ENCODE measurements around the gene XCL1. TPM values are rescaled to one million over a fixed set of nuclear protein-coding genes. Genes with fewer than 3 reads are reported as not detected.
"Not testable (repeated sequence)": the region's sequence is repeated elsewhere in the genome, so short reads cannot be mapped to it uniquely, and the experiment has no call there.

XCL1 gene
- total RNA-seq, 1 donor from 2014 or later = not detected

- Histone ChIP-seq H3K9me3 (no peaks in the 10 kb centered on the region), H3K4me3 (no peak overlapping the region), H3K36me3 (no peaks in the 10 kb centered on the region), H3K27ac (no peak overlapping the region), H3K27me3 (no peaks in the 10 kb centered on the region), H3K4me1 (no peaks in the 10 kb centered on the region)
- intact Hi-C loops (cut with DNase I) = loop anchor here (5.0 kb wide), 1 partner anchor 125 kb away; no protein-coding TSS in a partner anchor
- TF ChIP-seq CTCF (IDR thresholded peaks at IDR 0.05) = no peak
- no peak for DNase-seq (ENCODE audit: low spot score in 2 of 2)
Measured at GRCh38 chr1:168567568-168567967, 8.8 kb upstream of the XCL1 start.

GRCh38 chr1:168568346-168568745 is 8.1 kb upstream of the XCL1 start:
- Histone ChIP-seq H3K36me3 (no peaks in the 10 kb centered on the region), H3K9me3 (no peaks in the 10 kb centered on the region), H3K27ac (no peak overlapping the region), H3K4me1 (no peaks in the 10 kb centered on the region), H3K27me3 (no peaks in the 10 kb centered on the region), H3K4me3 (no peak overlapping the region)
- intact Hi-C loops (cut with DNase I) = loop anchor here (5.0 kb wide), 1 partner anchor 126 kb away; no protein-coding TSS in a partner anchor
- no peak for TF ChIP-seq CTCF (IDR thresholded peaks at IDR 0.05)
- DNase-seq (ENCODE audit: low spot score in 2 of 2) = no peak

DNA sequence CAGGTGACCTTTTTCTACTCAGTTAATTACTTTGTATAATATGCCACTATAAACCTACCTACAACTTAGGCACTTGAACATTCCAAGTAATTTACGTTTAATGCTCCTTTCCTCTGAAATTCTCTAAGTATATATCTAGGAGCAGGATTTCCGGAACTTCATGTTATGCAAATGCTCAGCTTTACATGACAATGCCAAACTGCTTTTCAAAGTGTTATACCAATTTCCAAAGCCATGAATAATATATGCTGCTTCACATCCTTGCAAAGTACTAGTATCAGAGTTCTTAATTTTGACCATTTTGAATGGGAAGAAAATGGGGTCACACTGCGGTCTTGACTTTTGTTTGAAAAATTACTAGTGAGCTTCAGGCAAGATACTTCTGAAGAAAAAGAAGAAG is 5.8 kb upstream of the XCL1 start:
- no peaks in the 10 kb centered on the region for H3K27me3 ChIP-seq
- no peak for TF ChIP-seq CTCF (IDR thresholded peaks at IDR 0.05)
- intact Hi-C loops (cut with DNase I) = no loop called here
- no peak overlapping the region for H3K27ac ChIP-seq
- H3K4me1 ChIP-seq = no peaks in the 10 kb centered on the region
- no peaks in the 10 kb centered on the region for H3K9me3 ChIP-seq
- no peaks in the 10 kb centered on the region for H3K36me3 ChIP-seq
- H3K4me3 ChIP-seq = no peak overlapping the region
- DNase-seq (ENCODE audit: low spot score in 2 of 2) = no peak

GRCh38 chr1:168572633-168573032 is 3.8 kb upstream of the XCL1 start:
- no peaks in the 10 kb centered on the region for H3K9me3 ChIP-seq
- no peaks in the 10 kb centered on the region for H3K27me3 ChIP-seq
- no peak for TF ChIP-seq CTCF (IDR thresholded peaks at IDR 0.05)
- DNase-seq (ENCODE audit: low spot score in 2 of 2) = no peak
- H3K4me3 ChIP-seq = no peak overlapping the region
- H3K4me1 ChIP-seq = no peaks in the 10 kb centered on the region
- H3K36me3 ChIP-seq = no peaks in the 10 kb centered on the region
- intact Hi-C loops (cut with DNase I) = no loop called here
- H3K27ac ChIP-seq = no peak overlapping the region

GRCh38 chr1:168574234-168574633 is 2.2 kb upstream of the XCL1 start:
- H3K36me3 ChIP-seq; H3K27me3 ChIP-seq; H3K27ac ChIP-seq; H3K4me3 ChIP-seq; H3K9me3 ChIP-seq; DNase-seq (ENCODE audit: low spot score in 2 of 2); H3K4me1 ChIP-seq: not testable (repeated sequence)
- TF ChIP-seq CTCF (IDR thresholded peaks at IDR 0.05) = peak; percentile 16 to 47 (median 31)
- intact Hi-C loops (cut with DNase I) = loop anchor here (2.0 kb wide), 1 partner anchor 231 kb away; no protein-coding TSS in a partner anchor

- H3K27me3 ChIP-seq; H3K9me3 ChIP-seq; DNase-seq (ENCODE audit: low spot score in 2 of 2); H3K27ac ChIP-seq; H3K4me1 ChIP-seq; H3K36me3 ChIP-seq; H3K4me3 ChIP-seq; intact Hi-C loops (cut with DNase I): not testable (repeated sequence)
Measured at GRCh38 chr1:168578531-168579185, 2.3 kb downstream of the XCL1 start.

GRCh38 chr1:168580290-168580689 is 3.9 kb downstream of the XCL1 start:
- DNase-seq (ENCODE audit: low spot score in 2 of 2); H3K36me3 ChIP-seq; H3K27me3 ChIP-seq; H3K4me3 ChIP-seq; intact Hi-C loops (cut with DNase I); H3K27ac ChIP-seq; H3K9me3 ChIP-seq: not testable (repeated sequence)
- H3K4me1 ChIP-seq = peaks cover 0 to 10% of the 10 kb centered on the region in 2 donors

DNA sequence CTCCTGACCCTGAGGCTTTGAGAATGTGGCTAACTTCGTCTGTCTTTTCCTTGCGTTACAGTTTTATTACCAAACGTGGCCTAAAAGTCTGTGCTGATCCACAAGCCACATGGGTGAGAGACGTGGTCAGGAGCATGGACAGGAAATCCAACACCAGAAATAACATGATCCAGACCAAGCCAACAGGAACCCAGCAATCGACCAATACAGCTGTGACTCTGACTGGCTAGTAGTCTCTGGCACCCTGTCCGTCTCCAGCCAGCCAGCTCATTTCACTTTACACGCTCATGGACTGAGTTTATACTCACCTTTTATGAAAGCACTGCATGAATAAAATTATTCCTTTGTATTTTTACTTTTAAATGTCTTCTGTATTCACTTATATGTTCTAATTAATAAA is 4.6 kb downstream of the XCL1 start:
- intact Hi-C loops (cut with DNase I); H3K9me3 ChIP-seq; H3K4me3 ChIP-seq; DNase-seq (ENCODE audit: low spot score in 2 of 2); H3K36me3 ChIP-seq; H3K27me3 ChIP-seq; H3K27ac ChIP-seq: not testable (repeated sequence)
- peaks cover 0 to 10% of the 10 kb centered on the region in 2 donors for H3K4me1 ChIP-seq

All from ascending aorta (tissue), 2 donors.